SH-SY5Y (cell line): Measurements from ENCODE around the gene TPM2.

ENCODE experiments used
- GATA2 ChIP-seq: IDR thresholded peaks from 2 replicates; pipeline ENCODE4 v1.6.1; 2011; ENCODE audit warnings: mild to moderate bottlenecking, low read depth, low read length
- GATA3 ChIP-seq: IDR thresholded peaks from 2 replicates; pipeline ENCODE4 v1.6.1; 2011; ENCODE audit warnings: low read depth, mild to moderate bottlenecking, low read length, moderate library complexity

- TF ChIP-seq GATA2 (no peak), GATA3 (no peak)
Observed at GRCh38 chr9:35734096-35734495, 44.4 kb upstream of the TPM2 start.
